OCI-LY7 (cell line): ENCODE results near the gene ABCC9.

Experiments used
- CTCF ChIP-seq: fragments of 200-600 bp; sonication (generic); conservative IDR thresholded peaks from 2 replicates; pipeline ENCODE4 v1.5.1; 2014; ENCODE audit warnings: mild to moderate bottlenecking, antibody characterized with exemption, low read length, moderate library complexity, mixed read lengths
- EZH2phosphoT487 ChIP-seq: fragments of 200-600 bp; sonication (generic); IDR thresholded peaks from 2 replicates; pipeline ENCODE4 v1.6.1; 2018; ENCODE audit warnings: low read depth, borderline replicate concordance, mild to moderate bottlenecking, mixed run types, antibody characterized with exemption, low read length, moderate library complexity, mixed read lengths

- TF ChIP-seq CTCF (no peak), EZH2phosphoT487 (no peak)
Observed at GRCh38 chr12:21852251-21852650, 89.0 kb downstream of the ABCC9 start.
